Measurements from ENCODE around the gene PCDH9.

Gene PCDH9

GRCh38 chr13:66483712-66484111 lies 746.4 kb downstream of the PCDH9 start:
- DNase-seq (ENCODE audit: low read depth in 4 of 4, low spot score in 1 of 4), result no peak

GRCh38 chr13:66482836-66483235 lies 747.3 kb downstream of the PCDH9 start:
- no peak for DNase-seq (ENCODE audit: low read depth in 4 of 4, low spot score in 1 of 4)

- no peak for DNase-seq (ENCODE audit: low read depth in 4 of 4, low spot score in 1 of 4)
These were observed 752.3 kb downstream of the PCDH9 start for GRCh38 chr13:66477816-66478215.

- no peak for DNase-seq (ENCODE audit: low read depth in 4 of 4, low spot score in 1 of 4)
These were observed 755.1 kb downstream of the PCDH9 start for GRCh38 chr13:66475061-66475460.

- DNase-seq (ENCODE audit: low read depth in 4 of 4, low spot score in 1 of 4), result no peak
These were observed 760.4 kb downstream of the PCDH9 start for GRCh38 chr13:66469745-66470144.

- DNase-seq (ENCODE audit: low read depth in 4 of 4, low spot score in 1 of 4), result no peak
These were observed 761.5 kb downstream of the PCDH9 start for GRCh38 chr13:66468656-66469055.

- DNase-seq (ENCODE audit: low read depth in 4 of 4, low spot score in 1 of 4), result no peak
These were observed 767.9 kb downstream of the PCDH9 start for GRCh38 chr13:66462187-66462586.

- DNase-seq (ENCODE audit: low read depth in 4 of 4, low spot score in 1 of 4), result no peak
These were observed 769.1 kb downstream of the PCDH9 start for GRCh38 chr13:66461021-66461420.

- DNase-seq (ENCODE audit: low read depth in 4 of 4, low spot score in 1 of 4), result no peak
These were observed 770.5 kb downstream of the PCDH9 start for GRCh38 chr13:66459634-66460033.

- DNase-seq (ENCODE audit: low read depth in 4 of 4, low spot score in 1 of 4), result no peak
These were observed 771.0 kb downstream of the PCDH9 start for GRCh38 chr13:66459143-66459542.

GRCh38 chr13:66446413-66446812 lies 783.7 kb downstream of the PCDH9 start:
- DNase-seq (ENCODE audit: low read depth in 4 of 4, low spot score in 1 of 4), result no peak

GRCh38 chr13:66443926-66444325 lies 786.2 kb downstream of the PCDH9 start:
- no peak for DNase-seq (ENCODE audit: low read depth in 4 of 4, low spot score in 1 of 4)

- no peak for DNase-seq (ENCODE audit: low read depth in 4 of 4, low spot score in 1 of 4)
These were observed 789.2 kb downstream of the PCDH9 start for GRCh38 chr13:66440938-66441337.

GRCh38 chr13:66430728-66431127 lies 799.4 kb downstream of the PCDH9 start:
- no peak for DNase-seq (ENCODE audit: low read depth in 4 of 4, low spot score in 1 of 4)

- DNase-seq (ENCODE audit: low read depth in 4 of 4, low spot score in 1 of 4), result no peak
These were observed 799.9 kb downstream of the PCDH9 start for GRCh38 chr13:66430269-66430668.

GRCh38 chr13:66429156-66429555 lies 801.0 kb downstream of the PCDH9 start:
- no peak for DNase-seq (ENCODE audit: low read depth in 4 of 4, low spot score in 1 of 4)

GRCh38 chr13:66427458-66427861 lies 802.7 kb downstream of the PCDH9 start:
- no peak for DNase-seq (ENCODE audit: low read depth in 4 of 4, low spot score in 1 of 4)

GRCh38 chr13:66425741-66426140 lies 804.4 kb downstream of the PCDH9 start:
- no peak for DNase-seq (ENCODE audit: low read depth in 4 of 4, low spot score in 1 of 4)

GRCh38 chr13:66424422-66424821 lies 805.7 kb downstream of the PCDH9 start:
- no peak for DNase-seq (ENCODE audit: low read depth in 4 of 4, low spot score in 1 of 4)

GRCh38 chr13:66415444-66415843 lies 814.7 kb downstream of the PCDH9 start:
- no peak for DNase-seq (ENCODE audit: low read depth in 4 of 4, low spot score in 1 of 4)

GRCh38 chr13:66414066-66414800 lies 815.9 kb downstream of the PCDH9 start:
- DNase-seq (ENCODE audit: low read depth in 4 of 4, low spot score in 1 of 4), result no peak

- no peak for DNase-seq (ENCODE audit: low read depth in 4 of 4, low spot score in 1 of 4)
These were observed 819.8 kb downstream of the PCDH9 start for GRCh38 chr13:66410314-66410713.

- no peak for DNase-seq (ENCODE audit: low read depth in 4 of 4, low spot score in 1 of 4)
These were observed 820.6 kb downstream of the PCDH9 start for GRCh38 chr13:66409542-66409941.

Data from stimulated activated CD4-positive, alpha-beta T cell treated with anti-CD3 and anti-CD28 coated beads, Interleukin-1b, Interleukin-23, amount 100 ng/mL, for 24 hours (primary cell).